Lower leg skin (tissue), 3 donors: ENCODE measurements around the gene TM9SF4.

ENCODE experiments used
- POLR2A ChIP-seq, 2 donors: fragments of 450-650 bp; IDR thresholded peaks; one replicate each; pipeline ENCODE4 v1.6.1; 2016 to 2017; ENCODE audit warnings: antibody characterized with exemption in 2 of 2, mild to moderate bottlenecking in 1 of 2, moderate library complexity in 1 of 2
- TF ChIP-seq, protein P1 (sequence below), 3 donors: fragments of 450-650 bp; IDR thresholded peaks; one replicate each; pipeline ENCODE4 v1.5.1; 2016; ENCODE audit warnings: antibody characterized with exemption in 3 of 3, mild to moderate bottlenecking in 3 of 3, moderate library complexity in 2 of 3

DNA sequence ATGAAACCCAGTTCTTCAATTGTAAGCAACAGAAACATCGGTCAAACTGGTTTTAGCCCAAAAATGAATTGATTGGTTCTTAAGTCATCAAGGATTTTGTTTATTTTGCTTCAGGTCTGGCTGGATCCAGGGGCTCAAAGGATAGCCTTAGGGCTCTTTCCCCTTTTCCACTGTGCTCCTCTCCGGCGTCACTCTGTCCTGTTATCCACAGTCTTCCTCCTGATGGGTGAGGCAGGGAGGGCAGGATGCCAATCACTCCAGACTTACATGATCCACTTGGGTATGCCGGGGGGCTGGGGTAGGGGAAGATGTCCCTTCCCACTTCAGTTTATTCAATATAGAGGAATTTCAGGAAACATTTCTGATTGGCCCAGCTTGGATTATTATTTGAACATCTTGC lies 58.0 kb downstream of the TM9SF4 start:
- TF ChIP-seq, protein P1, sequence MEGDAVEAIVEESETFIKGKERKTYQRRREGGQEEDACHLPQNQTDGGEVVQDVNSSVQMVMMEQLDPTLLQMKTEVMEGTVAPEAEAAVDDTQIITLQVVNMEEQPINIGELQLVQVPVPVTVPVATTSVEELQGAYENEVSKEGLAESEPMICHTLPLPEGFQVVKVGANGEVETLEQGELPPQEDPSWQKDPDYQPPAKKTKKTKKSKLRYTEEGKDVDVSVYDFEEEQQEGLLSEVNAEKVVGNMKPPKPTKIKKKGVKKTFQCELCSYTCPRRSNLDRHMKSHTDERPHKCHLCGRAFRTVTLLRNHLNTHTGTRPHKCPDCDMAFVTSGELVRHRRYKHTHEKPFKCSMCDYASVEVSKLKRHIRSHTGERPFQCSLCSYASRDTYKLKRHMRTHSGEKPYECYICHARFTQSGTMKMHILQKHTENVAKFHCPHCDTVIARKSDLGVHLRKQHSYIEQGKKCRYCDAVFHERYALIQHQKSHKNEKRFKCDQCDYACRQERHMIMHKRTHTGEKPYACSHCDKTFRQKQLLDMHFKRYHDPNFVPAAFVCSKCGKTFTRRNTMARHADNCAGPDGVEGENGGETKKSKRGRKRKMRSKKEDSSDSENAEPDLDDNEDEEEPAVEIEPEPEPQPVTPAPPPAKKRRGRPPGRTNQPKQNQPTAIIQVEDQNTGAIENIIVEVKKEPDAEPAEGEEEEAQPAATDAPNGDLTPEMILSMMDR (IDR thresholded peaks at IDR 0.05): no peak
- no peak for TF ChIP-seq POLR2A (IDR thresholded peaks at IDR 0.05)
